ENCODE measurements around the gene CDCP2. TPM values are rescaled to one million over a fixed set of nuclear protein-coding genes. Genes with fewer than 3 reads are reported as not detected.

CDCP2 gene
- total and polyA plus RNA-seq, 10 donors = 0.23 to 1.6 (median 0.85) TPM; not detected in 3

DNA sequence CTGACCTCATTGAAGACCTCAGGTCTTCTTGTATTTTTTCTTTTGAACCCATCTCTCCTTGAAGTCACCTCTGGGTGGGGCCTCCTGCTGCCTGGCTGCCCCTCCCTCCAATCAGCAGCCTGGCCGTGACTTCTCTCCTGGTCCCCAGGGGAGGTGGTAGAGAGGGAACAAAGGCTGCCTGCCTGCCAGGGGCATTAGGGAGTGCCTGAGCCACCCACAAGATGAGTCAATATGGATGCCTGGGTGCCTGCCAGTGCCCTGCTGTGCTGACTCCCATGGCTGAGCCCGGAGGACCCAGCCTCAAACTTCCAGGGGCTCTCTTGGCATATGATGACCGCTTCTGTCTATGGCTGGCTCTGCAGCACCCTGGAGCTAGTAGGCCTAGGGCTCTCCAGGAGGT lies 5.3 kb upstream of the CDCP2 start:
- no peak overlapping the region for H3K4me3 ChIP-seq
- H3K36me3 ChIP-seq = no peaks in the 10 kb centered on the region
- peaks cover 0 to 27% (median 9%) of the 10 kb centered on the region in 6 donors for H3K4me1 ChIP-seq
- 64 to 91% (median 88%) methylated on average over 1 to 3 of the region's 3 CpGs for WGBS, 5 donors
- DNase-seq = peak; percentile 37
- H3K27me3 ChIP-seq (replicated peaks in 1 of 7) = no peaks in the 10 kb centered on the region
- TF ChIP-seq POLR2AphosphoS5 (IDR thresholded peaks at IDR 0.05) = no peak
- intact Hi-C loops (cut with DNase I; ENCODE audit: low total_unique reads) = no loop called here
- no peak overlapping the region for H3K27ac ChIP-seq
- H3K9me3 ChIP-seq = no peaks in the 10 kb centered on the region

DNA sequence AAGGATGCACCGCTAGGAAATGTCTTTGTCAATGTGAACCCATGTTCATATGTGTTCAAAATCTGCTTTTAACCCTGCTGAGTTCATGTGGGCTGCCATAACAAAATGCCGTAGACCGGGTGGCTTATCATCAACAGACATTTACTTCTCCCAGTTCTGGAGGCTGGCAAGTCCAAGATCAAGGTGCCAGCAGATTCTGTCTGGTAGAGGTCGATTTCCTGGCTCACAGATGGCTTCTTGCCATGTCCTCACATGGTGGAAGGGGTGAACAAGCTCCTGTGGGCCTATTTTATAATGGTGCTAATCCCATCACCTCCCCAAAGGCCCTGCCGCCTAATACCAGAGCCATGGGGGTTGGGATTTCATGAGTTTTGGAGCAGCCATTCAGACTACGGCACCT lies 4.6 kb upstream of the CDCP2 start:
- Histone ChIP-seq H3K9me3 (no peaks in the 10 kb centered on the region), H3K27ac (no peak overlapping the region), H3K4me1 (peaks cover 0 to 27% (median 9%) of the 10 kb centered on the region in 6 donors), H3K27me3 (replicated peaks in 1 of 7) (no peaks in the 10 kb centered on the region), H3K4me3 (no peak overlapping the region), H3K36me3 (no peaks in the 10 kb centered on the region)
- peak; percentile 33 for DNase-seq
- WGBS, 5 donors = 82 to 97% (median 93%) methylated on average over 6 of the region's 6 CpGs
- TF ChIP-seq POLR2A (IDR thresholded peaks at IDR 0.05) (no peak), POLR2AphosphoS5 (IDR thresholded peaks at IDR 0.05) (no peak)
- TF ChIP-seq, protein P1, sequence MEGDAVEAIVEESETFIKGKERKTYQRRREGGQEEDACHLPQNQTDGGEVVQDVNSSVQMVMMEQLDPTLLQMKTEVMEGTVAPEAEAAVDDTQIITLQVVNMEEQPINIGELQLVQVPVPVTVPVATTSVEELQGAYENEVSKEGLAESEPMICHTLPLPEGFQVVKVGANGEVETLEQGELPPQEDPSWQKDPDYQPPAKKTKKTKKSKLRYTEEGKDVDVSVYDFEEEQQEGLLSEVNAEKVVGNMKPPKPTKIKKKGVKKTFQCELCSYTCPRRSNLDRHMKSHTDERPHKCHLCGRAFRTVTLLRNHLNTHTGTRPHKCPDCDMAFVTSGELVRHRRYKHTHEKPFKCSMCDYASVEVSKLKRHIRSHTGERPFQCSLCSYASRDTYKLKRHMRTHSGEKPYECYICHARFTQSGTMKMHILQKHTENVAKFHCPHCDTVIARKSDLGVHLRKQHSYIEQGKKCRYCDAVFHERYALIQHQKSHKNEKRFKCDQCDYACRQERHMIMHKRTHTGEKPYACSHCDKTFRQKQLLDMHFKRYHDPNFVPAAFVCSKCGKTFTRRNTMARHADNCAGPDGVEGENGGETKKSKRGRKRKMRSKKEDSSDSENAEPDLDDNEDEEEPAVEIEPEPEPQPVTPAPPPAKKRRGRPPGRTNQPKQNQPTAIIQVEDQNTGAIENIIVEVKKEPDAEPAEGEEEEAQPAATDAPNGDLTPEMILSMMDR (IDR thresholded peaks at IDR 0.05 in 8 of 11, conservative IDR thresholded peaks at IDR 0.05 in 3 of 11) = no peak
- intact Hi-C loops (cut with DNase I; ENCODE audit: low total_unique reads) = no loop called here

DNA sequence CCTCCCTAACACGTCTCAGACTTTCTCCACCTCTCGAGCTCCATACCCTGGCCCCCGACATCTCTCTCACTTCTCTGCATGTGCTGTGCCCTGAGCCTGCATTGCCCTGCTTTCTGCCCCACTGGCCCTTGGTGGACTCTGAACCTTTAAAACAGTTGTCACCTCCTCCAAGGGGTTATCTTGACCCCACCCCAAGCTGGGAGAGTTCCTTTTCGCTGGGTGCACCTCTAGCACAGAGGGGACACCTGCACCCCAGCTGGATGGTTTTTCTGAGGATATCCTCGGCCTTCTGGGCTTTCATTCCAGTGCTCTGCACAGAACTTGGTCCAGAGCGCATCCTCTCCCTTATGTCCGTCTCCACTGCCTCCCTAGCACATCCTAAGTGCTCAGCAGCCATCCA lies 4.2 kb upstream of the CDCP2 start:
- Histone ChIP-seq H3K4me1 (peaks cover 0 to 27% (median 9%) of the 10 kb centered on the region in 6 donors), H3K4me3 (no peak overlapping the region), H3K27me3 (replicated peaks in 1 of 7) (no peaks in the 10 kb centered on the region), H3K27ac (no peak overlapping the region), H3K9me3 (no peaks in the 10 kb centered on the region), H3K36me3 (no peaks in the 10 kb centered on the region)
- peak; percentile 58 for DNase-seq
- intact Hi-C loops (cut with DNase I; ENCODE audit: low total_unique reads) = no loop called here
- no peak for TF ChIP-seq POLR2A (IDR thresholded peaks at IDR 0.05)
- TF ChIP-seq, protein P1 (IDR thresholded peaks at IDR 0.05 in 8 of 11, conservative IDR thresholded peaks at IDR 0.05 in 3 of 11) = no peak
- TF ChIP-seq POLR2AphosphoS5 (IDR thresholded peaks at IDR 0.05) = no peak
- WGBS, 5 donors = 88 to 95% (median 90%) methylated on average over 7 of the region's 7 CpGs

DNA sequence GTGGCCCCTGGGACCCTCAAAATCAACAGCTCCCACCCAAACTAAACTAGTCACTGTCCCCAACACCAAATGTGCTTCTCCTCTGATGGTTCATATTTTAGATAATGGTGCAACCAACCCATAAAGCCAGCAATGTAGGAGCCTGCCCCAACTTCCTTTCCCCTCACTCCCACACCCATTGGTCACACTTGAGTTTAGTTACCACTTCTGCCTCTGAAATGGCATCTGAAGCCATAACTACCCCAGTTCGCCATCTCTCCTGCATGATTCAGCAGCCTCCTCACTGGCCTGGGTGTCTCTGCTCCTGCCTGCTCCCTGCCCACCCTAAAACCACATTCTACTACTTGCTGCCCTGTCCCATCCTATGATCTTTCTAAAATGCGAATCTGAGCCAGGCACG lies 3.4 kb upstream of the CDCP2 start:
- TF ChIP-seq POLR2AphosphoS5 (IDR thresholded peaks at IDR 0.05) (no peak), POLR2A (IDR thresholded peaks at IDR 0.05) (no peak)
- TF ChIP-seq, protein P1 (IDR thresholded peaks at IDR 0.05 in 8 of 11, conservative IDR thresholded peaks at IDR 0.05 in 3 of 11) = no peak
- H3K4me1 ChIP-seq = peaks cover 0 to 19% (median 6%) of the 10 kb centered on the region in 6 donors
- intact Hi-C loops (cut with DNase I; ENCODE audit: low total_unique reads) = no loop called here
- no peak overlapping the region for H3K4me3 ChIP-seq
- peak; percentile 18 for DNase-seq
- H3K9me3 ChIP-seq = no peaks in the 10 kb centered on the region
- H3K36me3 ChIP-seq = no peaks in the 10 kb centered on the region
- 81 to 94% (median 86%) methylated on average over 3 of the region's 3 CpGs for WGBS, 5 donors
- no peaks in the 10 kb centered on the region for H3K27me3 ChIP-seq (replicated peaks in 1 of 7)
- H3K27ac ChIP-seq = no peak overlapping the region

Measured in spleen (tissue), 11 donors.